Measurements from ENCODE around the gene SPTB.

DNA sequence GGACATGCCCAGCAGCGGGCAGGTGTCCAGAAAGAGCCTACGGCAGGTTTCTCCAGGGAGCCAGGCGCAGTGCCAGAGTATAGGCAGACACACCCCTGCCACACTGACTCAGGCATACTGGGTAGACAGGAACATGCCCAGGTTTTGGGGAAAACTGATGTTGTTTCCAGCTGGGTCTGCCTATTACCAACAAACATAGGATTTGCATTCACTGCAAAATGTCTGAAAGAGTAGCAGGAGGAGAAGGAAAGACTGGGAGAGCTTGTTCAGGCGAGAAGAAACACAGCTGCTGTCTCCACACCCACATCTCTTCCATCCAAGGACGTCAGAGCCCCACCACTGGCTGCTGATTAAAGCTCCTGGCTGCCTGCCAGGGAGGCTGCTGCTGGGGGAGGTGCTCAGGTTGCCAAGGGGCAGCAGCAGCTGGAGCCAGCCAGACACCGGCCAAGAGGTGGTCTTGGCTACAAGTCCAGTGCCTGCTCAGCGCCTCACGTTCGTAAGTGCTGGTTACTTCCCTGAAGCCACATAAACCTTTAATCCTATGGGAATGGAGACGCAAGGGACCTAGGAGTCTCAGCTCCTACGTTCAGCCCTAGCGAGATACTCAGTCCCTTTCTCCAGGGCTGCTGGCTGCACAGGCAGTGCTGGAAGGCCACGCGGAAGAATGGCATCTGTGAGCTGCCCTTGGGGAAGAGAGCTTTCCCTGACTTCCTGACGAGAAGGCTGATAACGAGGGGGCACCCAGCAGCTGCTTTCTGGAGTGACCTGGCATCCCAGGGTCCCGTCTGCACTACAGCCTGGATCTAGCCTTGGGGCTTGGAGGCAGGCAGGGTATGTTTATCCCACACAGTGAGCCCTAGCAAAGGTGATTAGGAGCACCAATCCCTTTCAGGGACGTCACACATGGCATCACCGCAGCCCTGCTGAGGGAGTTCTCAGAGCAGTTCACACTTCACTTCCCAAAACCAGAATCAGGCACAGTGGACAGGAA is 117.4 kb downstream of the SPTB start:
- TF ChIP-seq POLR2A (IDR thresholded peaks at IDR 0.05): no peak
- TF ChIP-seq, protein P1, sequence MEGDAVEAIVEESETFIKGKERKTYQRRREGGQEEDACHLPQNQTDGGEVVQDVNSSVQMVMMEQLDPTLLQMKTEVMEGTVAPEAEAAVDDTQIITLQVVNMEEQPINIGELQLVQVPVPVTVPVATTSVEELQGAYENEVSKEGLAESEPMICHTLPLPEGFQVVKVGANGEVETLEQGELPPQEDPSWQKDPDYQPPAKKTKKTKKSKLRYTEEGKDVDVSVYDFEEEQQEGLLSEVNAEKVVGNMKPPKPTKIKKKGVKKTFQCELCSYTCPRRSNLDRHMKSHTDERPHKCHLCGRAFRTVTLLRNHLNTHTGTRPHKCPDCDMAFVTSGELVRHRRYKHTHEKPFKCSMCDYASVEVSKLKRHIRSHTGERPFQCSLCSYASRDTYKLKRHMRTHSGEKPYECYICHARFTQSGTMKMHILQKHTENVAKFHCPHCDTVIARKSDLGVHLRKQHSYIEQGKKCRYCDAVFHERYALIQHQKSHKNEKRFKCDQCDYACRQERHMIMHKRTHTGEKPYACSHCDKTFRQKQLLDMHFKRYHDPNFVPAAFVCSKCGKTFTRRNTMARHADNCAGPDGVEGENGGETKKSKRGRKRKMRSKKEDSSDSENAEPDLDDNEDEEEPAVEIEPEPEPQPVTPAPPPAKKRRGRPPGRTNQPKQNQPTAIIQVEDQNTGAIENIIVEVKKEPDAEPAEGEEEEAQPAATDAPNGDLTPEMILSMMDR (IDR thresholded peaks at IDR 0.05): peak in 1 of 3 donors; percentile 2
